ENCODE measurements around the gene RNF220. TPM values are rescaled to one million over a fixed set of nuclear protein-coding genes. Genes with fewer than 3 reads are reported as not detected.

RNF220 gene
- total RNA-seq, 1 donor from 2014 or later, result 25.1 TPM

DNA sequence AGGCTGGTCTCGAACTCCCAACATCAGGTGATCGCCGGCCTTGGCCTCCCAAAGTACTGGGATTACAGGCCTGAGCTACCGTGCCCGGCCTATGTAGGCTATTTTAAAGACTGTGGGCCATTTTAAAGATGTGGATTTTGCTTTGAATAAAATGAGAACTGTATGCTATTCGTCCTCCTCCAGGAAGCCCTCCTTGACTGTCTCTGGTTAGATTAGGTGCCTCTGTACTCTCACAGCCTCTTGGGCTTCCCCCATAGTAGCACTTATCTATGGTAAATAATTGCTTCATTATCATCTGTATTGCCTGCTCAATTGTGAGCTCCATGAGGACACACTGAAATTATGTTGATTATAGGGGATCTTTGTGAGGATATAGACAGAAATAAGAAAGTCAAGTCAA lies 29.5 kb upstream of the RNF220 start:
- H3K4me1 ChIP-seq (ENCODE audit: control insufficient read depth in 3 of 3, insufficient read depth in 3 of 3, low read length in 3 of 3), result no peaks in the 10 kb centered on the region
- no peaks in the 10 kb centered on the region for H3K36me3 ChIP-seq (ENCODE audit: control insufficient read depth in 3 of 3, insufficient read depth in 3 of 3, low read length in 3 of 3)
- H3K27me3 ChIP-seq (ENCODE audit: control insufficient read depth in 3 of 3, insufficient read depth in 3 of 3, low read length in 3 of 3), result no peaks in the 10 kb centered on the region
- no peak overlapping the region for H3K4me3 ChIP-seq (ENCODE audit: low read length in 3 of 3)
- H3K9me3 ChIP-seq (ENCODE audit: control insufficient read depth in 3 of 3, low read length in 3 of 3), result no peaks in the 10 kb centered on the region
- no peak overlapping the region for H3K27ac ChIP-seq (ENCODE audit: low read depth, low read length)
- H3K9ac ChIP-seq (ENCODE audit: low read depth in 1 of 3, low read length in 3 of 3), result no peak overlapping the region

DNA sequence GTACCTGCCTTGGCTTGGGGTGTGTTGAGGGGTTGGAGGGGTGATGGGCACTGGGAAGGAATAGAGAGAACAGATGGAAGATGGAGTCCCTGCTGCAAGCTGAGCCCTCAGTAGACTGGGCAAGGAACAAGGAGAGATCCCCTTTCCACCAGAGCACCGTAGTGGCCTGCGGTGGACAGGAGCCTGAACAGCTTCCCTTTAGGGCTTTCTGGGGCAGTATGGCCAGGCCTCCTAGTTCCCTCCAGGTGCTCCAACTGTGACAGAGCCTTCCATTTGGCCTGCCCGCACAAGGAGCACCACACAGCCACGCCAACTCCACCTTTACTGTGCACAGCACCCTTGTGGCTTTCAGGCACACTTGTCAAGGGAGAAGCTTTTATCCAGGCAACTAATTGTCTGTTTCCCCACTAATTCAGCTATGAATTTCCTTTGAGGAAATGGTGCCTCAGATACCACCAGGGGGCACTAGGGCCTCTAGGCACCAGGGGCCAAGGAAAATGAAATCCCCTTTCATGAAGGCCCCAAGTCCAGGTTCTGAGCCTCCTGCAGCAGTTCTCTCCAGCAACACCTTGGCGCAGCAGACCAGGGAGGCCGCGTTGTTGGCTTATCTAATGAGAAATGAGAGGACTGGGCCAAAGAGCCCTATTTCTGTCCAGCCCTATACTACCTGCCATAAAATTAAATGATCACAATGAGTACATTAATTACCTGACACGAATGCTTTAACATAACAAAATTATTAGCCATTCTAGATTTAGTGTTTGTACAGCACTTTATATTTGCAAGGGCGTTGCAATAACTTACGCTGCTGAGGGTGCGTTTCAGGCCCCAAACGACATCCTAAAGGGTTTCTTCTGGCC lies 26.9 kb upstream of the RNF220 start:
- no peaks in the 10 kb centered on the region for H3K36me3 ChIP-seq (ENCODE audit: control insufficient read depth in 3 of 3, insufficient read depth in 3 of 3, low read length in 3 of 3)
- no peak overlapping the region for H3K4me3 ChIP-seq (ENCODE audit: low read length in 3 of 3)
- no peaks in the 10 kb centered on the region for H3K9me3 ChIP-seq (ENCODE audit: control insufficient read depth in 3 of 3, low read length in 3 of 3)
- H3K9ac ChIP-seq (ENCODE audit: low read depth in 1 of 3, low read length in 3 of 3), result no peak overlapping the region
- H3K4me1 ChIP-seq (ENCODE audit: control insufficient read depth in 3 of 3, insufficient read depth in 3 of 3, low read length in 3 of 3), result no peaks in the 10 kb centered on the region
- no peaks in the 10 kb centered on the region for H3K27me3 ChIP-seq (ENCODE audit: control insufficient read depth in 3 of 3, insufficient read depth in 3 of 3, low read length in 3 of 3)
- H3K27ac ChIP-seq (ENCODE audit: low read depth, low read length), result no peak overlapping the region

DNA sequence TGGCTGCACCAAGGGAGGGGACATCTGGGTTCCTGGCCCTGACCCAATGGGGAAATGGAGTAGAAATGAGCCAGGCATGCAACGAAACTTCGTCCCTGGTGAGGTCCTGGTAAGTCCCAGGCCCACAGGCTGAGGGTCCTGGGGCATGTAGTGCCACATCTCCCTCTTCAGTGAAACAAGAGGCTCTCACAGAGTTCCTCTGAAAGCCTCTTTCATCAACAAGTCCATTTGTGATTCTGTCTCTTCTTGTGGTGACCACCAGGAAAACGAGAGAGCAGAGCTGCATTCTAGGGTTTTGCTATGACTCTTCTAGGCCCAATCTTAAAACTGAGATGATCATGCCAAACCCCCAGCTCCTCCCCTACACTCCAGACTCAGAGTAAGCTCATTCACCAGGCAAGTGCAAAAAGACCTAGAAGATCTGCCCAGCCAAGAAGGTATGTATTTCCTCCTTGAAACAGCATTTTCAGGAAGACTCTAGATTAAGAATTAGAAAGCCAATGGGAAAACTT lies 24.3 kb upstream of the RNF220 start:
- H3K9ac ChIP-seq (ENCODE audit: low read depth in 1 of 3, low read length in 3 of 3), result no peak overlapping the region
- no peaks in the 10 kb centered on the region for H3K4me1 ChIP-seq (ENCODE audit: control insufficient read depth in 3 of 3, insufficient read depth in 3 of 3, low read length in 3 of 3)
- H3K36me3 ChIP-seq (ENCODE audit: control insufficient read depth in 3 of 3, insufficient read depth in 3 of 3, low read length in 3 of 3), result no peaks in the 10 kb centered on the region
- no peak overlapping the region for H3K27ac ChIP-seq (ENCODE audit: low read depth, low read length)
- no peaks in the 10 kb centered on the region for H3K27me3 ChIP-seq (ENCODE audit: control insufficient read depth in 3 of 3, insufficient read depth in 3 of 3, low read length in 3 of 3)
- H3K4me3 ChIP-seq (ENCODE audit: low read length in 3 of 3), result no peak overlapping the region
- H3K9me3 ChIP-seq (ENCODE audit: control insufficient read depth in 3 of 3, low read length in 3 of 3), result no peaks in the 10 kb centered on the region

DNA sequence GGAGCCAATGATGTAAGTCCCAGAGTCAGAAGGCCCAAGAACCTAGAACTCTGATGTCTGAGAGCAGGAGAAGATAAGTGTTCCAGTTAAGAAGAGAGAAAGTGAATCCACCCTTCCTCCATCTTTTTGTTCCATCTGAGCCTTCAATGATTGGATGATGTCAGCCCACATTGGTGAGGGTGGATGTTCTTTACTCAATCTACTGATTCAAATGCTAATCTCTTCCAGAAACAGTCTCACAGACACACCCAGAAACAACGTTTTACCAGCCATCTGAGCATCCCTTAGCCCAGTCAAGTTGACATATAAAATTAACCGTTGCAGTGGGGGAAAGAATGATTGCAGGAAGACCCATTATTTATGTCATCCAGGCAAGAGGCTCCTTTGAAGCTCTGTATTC lies 16.5 kb upstream of the RNF220 start:
- H3K27ac ChIP-seq (ENCODE audit: low read depth, low read length), result no peak overlapping the region
- peaks cover 0 to 4% (median 0%) of the 10 kb centered on the region in 3 donors for H3K27me3 ChIP-seq (ENCODE audit: control insufficient read depth in 3 of 3, insufficient read depth in 3 of 3, low read length in 3 of 3)
- no peak overlapping the region for H3K4me3 ChIP-seq (ENCODE audit: low read length in 3 of 3)
- H3K9ac ChIP-seq (ENCODE audit: low read depth in 1 of 3, low read length in 3 of 3), result no peak overlapping the region
- peaks cover 0 to 3% (median 0%) of the 10 kb centered on the region in 3 donors for H3K4me1 ChIP-seq (ENCODE audit: control insufficient read depth in 3 of 3, insufficient read depth in 3 of 3, low read length in 3 of 3)
- no peaks in the 10 kb centered on the region for H3K9me3 ChIP-seq (ENCODE audit: control insufficient read depth in 3 of 3, low read length in 3 of 3)
- no peaks in the 10 kb centered on the region for H3K36me3 ChIP-seq (ENCODE audit: control insufficient read depth in 3 of 3, insufficient read depth in 3 of 3, low read length in 3 of 3)

DNA sequence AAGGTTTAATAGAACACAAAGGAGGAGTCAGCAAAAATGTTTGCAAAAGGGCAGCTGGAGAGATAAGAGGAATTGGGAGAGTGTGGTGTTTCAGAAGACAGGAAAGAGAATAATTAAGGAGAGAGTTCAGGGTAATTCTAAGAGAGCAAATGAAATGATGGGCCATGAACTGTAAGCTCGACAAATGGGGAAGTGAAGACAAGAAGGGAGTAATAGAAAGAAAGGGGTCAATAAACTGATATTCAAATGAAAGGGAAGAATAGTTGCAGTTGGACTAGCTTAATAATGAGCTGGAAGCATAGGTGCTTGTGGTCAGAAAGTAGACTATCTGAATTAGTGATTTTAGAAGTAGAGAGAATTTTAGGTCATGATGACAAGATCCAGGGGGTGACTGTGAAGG lies 15.6 kb upstream of the RNF220 start:
- Histone ChIP-seq H3K9me3 (ENCODE audit: control insufficient read depth in 3 of 3, low read length in 3 of 3) (no peaks in the 10 kb centered on the region), H3K4me1 (ENCODE audit: control insufficient read depth in 3 of 3, insufficient read depth in 3 of 3, low read length in 3 of 3) (peaks cover 0 to 3% (median 0%) of the 10 kb centered on the region in 3 donors), H3K27me3 (ENCODE audit: control insufficient read depth in 3 of 3, insufficient read depth in 3 of 3, low read length in 3 of 3) (peaks cover 0 to 4% (median 4%) of the 10 kb centered on the region in 3 donors), H3K4me3 (ENCODE audit: low read length in 3 of 3) (no peak overlapping the region), H3K9ac (ENCODE audit: low read depth in 1 of 3, low read length in 3 of 3) (no peak overlapping the region), H3K36me3 (ENCODE audit: control insufficient read depth in 3 of 3, insufficient read depth in 3 of 3, low read length in 3 of 3) (no peaks in the 10 kb centered on the region), H3K27ac (ENCODE audit: low read depth, low read length) (no peak overlapping the region)

DNA sequence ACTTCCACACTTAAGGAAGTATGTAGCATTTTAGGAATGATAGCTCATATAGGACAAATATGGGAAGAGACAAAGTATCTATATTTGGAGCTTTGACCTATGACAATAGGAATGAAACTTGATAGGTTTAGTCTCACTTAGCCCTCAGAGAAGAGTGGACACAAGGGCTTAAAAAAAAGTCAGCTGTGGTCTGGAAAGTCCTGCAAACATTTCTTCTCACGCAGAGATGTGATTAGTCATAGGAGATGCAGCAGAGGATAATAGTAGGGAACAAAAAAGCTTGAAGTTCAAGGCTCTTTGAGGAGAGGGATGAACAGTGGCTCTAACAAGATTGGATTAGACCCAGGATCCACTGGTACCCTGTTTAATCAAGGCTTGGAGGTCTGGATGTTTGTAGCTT lies 14.8 kb upstream of the RNF220 start:
- no peaks in the 10 kb centered on the region for H3K9me3 ChIP-seq (ENCODE audit: control insufficient read depth in 3 of 3, low read length in 3 of 3)
- H3K9ac ChIP-seq (ENCODE audit: low read depth in 1 of 3, low read length in 3 of 3), result no peak overlapping the region
- peaks cover 0 to 7% (median 4%) of the 10 kb centered on the region in 3 donors for H3K27me3 ChIP-seq (ENCODE audit: control insufficient read depth in 3 of 3, insufficient read depth in 3 of 3, low read length in 3 of 3)
- H3K4me3 ChIP-seq (ENCODE audit: low read length in 3 of 3), result no peak overlapping the region
- H3K27ac ChIP-seq (ENCODE audit: low read depth, low read length), result no peak overlapping the region
- peaks cover 0 to 3% (median 0%) of the 10 kb centered on the region in 3 donors for H3K4me1 ChIP-seq (ENCODE audit: control insufficient read depth in 3 of 3, insufficient read depth in 3 of 3, low read length in 3 of 3)
- no peaks in the 10 kb centered on the region for H3K36me3 ChIP-seq (ENCODE audit: control insufficient read depth in 3 of 3, insufficient read depth in 3 of 3, low read length in 3 of 3)

DNA sequence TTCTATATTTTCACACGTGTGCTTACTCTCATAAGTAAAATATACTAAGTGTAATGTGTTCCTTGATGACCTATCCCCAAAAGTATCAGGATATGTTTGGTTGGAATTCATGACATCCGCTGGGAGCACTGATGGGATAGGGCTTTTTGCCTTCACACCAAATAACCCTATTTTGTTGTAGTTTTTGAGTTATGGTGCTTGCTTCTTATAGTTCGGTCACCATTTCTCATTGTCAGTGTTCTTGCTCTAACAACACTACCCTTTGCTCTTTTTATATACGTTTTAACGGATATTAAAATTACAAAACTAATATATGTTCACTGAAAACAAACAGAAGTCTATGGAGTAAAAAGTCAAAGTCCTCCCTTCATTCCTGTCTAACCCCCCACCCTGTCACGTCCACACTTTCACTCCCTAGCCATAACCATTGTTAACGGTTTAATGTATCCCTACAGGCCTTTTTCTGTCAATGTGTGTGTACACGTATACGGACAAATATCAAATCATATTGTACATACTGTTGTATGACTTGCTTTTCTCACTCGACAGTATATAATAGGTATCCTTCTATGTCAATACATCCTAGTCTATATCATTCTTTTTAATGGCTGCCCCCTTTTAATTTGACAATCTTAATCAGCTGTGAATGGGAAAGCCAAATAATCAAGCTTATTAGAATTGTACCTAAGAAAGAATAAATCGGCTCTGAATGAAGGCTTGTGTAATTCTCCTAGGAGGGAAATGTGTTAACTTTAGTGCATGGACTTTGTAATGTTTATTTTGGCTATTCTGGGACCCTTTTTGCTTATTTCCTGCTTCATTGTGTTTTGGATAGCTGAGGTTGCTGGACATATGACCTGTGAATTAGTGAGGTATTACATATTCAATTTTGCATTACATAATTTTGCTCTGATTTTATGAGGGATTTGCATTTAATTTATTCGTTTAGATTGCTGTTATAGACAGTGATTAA lies 3.5 kb upstream of the RNF220 start:
- peaks cover 5 to 18% (median 6%) of the 10 kb centered on the region in 3 donors for H3K4me1 ChIP-seq (ENCODE audit: control insufficient read depth in 3 of 3, insufficient read depth in 3 of 3, low read length in 3 of 3)
- H3K27ac ChIP-seq (ENCODE audit: low read depth, low read length), result no peak overlapping the region
- H3K27me3 ChIP-seq (ENCODE audit: control insufficient read depth in 3 of 3, insufficient read depth in 3 of 3, low read length in 3 of 3), result peaks cover 38 to 56% (median 45%) of the 10 kb centered on the region in 3 donors
- no peak overlapping the region for H3K9ac ChIP-seq (ENCODE audit: low read depth in 1 of 3, low read length in 3 of 3)
- H3K4me3 ChIP-seq (ENCODE audit: low read length in 3 of 3), result no peak overlapping the region
- H3K36me3 ChIP-seq (ENCODE audit: control insufficient read depth in 3 of 3, insufficient read depth in 3 of 3, low read length in 3 of 3), result no peaks in the 10 kb centered on the region
- no peaks in the 10 kb centered on the region for H3K9me3 ChIP-seq (ENCODE audit: control insufficient read depth in 3 of 3, low read length in 3 of 3)

DNA sequence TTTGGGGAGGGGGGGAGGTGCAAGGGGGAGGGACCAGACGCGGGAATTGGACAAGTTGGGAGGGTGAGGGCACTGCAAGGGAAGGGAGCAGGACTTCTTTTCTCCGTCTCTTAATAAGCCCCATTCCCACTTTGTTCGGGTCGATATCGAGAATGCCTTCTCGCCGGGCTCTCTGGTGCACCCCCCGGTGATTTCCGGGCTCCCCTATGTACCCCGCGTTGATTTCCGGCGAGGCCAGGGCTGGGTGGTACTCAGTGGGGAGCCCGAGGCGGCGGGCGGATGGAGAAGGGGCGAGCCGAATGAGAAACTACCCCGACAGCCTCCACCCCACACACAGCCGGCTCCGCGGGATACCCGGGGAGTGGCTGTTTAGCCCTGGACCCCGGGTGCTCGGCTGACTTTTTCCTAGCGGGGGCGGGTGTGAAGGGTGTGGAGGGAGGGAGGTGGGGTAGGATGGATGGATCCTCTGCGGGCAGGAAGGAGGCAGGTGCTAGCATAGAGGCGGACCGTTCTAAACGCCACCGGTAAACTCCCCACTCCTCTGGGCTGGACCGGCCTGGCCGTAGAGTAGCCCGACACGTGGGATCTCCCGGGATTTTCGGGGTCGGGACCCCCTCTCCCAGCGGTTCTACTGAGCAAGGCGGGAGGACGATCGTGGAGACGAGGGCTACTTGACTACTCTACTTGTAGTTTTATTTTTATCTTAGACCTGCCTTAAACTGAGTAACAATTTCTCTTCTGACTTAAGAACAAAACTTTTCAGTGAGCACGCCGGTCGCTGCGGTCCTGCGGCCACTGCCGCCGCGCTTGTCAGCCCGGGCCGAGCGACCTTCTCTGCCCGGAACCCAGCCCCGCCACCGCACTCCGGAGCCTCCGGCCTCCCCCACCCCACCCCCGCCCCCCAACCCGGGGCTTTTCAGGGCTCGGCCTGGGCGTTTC lies 1.0 kb downstream of the RNF220 start:
- Histone ChIP-seq H3K27ac (ENCODE audit: low read depth, low read length) (no peak overlapping the region), H3K36me3 (ENCODE audit: control insufficient read depth in 3 of 3, insufficient read depth in 3 of 3, low read length in 3 of 3) (no peaks in the 10 kb centered on the region), H3K27me3 (ENCODE audit: control insufficient read depth in 3 of 3, insufficient read depth in 3 of 3, low read length in 3 of 3) (peaks cover 82 to 84% (median 82%) of the 10 kb centered on the region in 3 donors), H3K4me3 (ENCODE audit: low read length in 3 of 3) (peak overlapping the region; percentile 61 to 70 (median 68)), H3K9ac (ENCODE audit: low read depth in 1 of 3, low read length in 3 of 3) (peak overlapping the region in 1 of 3 donors; percentile 40), H3K9me3 (ENCODE audit: control insufficient read depth in 3 of 3, low read length in 3 of 3) (no peaks in the 10 kb centered on the region), H3K4me1 (ENCODE audit: control insufficient read depth in 3 of 3, insufficient read depth in 3 of 3, low read length in 3 of 3) (peaks cover 12 to 34% (median 18%) of the 10 kb centered on the region in 3 donors)
